GM21381 (cell line): ENCODE data around the gene RPL29.

Experiments
- ATAC-seq: cut with Tn5 transposase; IDR thresholded peaks from one replicate; pipeline ENCODE4 v1.9.1; 2021; ENCODE audit warnings: mild to moderate bottlenecking, moderate library complexity; ENCODE audit not compliant: unreplicated experiment

Gene RPL29

DNA sequence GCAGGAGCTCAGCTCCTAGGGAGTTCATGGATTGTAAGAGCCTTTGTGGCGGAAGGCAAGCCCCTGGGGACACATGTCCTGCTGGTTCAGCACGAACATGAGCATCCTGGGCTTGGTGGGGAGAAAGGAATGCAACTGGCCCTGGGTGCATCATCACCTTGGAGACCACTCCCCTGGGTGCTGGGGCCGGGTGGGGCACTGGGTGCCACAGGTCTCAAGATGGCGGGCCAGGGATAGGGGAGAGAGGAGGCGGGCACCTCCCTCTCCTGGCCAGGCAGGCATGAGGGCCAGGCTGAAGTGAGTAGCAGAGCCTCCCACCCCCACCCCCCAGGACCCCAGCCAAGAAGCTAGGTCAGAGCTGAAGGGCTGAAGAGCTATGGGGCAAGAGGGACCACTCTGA, 29.2 kb downstream of the RPL29 start:
- no peak for ATAC-seq

- ATAC-seq = no peak
These were observed 29.7 kb downstream of the RPL29 start for GRCh38 chr3:51966016-51966415.

- ATAC-seq = no peak
These were observed 31.2 kb downstream of the RPL29 start for GRCh38 chr3:51964521-51964920.

GRCh38 chr3:51963951-51964451, 31.7 kb downstream of the RPL29 start:
- no peak for ATAC-seq

DNA sequence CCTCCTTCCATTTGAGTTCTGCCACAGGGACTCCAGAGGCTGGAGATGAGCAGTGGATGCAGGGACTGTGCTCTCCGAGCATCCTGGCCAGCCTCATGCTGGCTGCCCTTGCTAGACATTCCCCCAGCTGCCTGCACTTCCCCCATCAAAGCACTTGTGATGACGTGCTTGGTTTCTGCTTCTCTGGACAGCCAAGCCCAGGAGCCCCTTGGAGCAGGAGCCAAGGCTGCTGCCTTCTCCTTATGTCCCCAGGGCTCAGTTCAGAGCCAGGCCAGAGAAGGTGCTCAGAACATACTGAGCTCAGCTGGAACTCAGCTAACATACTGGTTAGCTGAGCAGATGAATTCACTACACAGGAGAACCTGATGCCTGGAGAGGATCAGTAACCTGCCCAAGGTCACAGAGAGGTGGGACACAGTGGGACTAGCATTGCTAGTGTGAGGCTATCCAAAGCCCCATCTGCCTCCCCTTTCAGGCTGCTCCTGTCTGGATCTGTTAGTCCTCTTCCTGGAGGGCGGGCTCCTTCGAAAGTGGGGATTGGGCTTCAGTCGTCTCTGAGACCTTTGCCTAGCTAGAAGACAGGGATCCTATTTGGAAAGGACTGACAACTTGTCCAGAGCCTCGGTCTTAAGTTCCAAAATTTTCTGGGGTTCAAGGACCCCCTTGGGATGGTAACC, 32.7 kb downstream of the RPL29 start:
- ATAC-seq = no peak

DNA sequence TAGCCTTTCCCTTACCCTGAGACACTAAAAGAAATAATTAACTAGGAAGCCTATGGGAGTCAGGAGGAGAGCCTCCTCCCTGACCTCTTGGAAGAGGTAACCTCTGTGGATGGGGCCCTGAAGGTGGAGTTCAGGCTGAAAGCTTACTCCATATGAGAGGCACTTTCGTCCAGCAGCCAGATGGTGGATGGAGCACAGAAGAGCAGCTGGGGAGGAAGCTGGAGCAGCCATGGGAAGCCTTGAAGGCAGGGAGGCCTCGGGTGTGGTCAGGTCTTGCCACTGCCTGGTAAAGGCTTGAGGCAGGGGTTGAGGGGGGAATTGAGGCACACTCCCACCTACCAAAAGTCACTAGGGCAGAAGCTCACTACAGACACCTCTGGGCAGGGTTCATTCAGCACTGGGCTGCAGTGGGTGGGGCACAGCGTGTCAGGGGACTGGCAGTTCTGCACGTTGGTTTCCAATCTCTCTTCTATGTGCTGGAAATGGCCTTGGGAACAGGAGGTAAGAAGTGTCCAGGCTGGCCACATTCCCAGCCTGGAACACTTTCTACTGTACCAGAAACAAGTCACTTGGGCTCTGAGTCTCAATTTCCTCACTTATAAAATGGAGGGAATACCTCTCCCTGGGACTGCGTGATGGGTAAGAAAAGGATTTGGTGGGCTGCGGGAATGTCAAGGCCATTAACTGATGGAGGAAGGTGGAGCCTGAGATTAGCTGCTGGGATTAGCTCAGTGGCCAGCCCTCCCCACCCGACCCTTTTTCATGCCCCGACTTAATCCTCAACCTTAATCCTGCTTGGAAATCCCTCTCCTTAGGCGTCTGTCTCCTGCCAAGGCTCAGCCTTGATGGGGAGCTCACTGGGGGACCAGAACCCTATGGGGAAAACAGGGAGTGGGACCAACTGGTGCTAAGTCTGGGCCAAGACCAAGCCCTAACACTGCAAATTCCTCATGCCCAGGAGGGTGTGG, 33.8 kb downstream of the RPL29 start:
- ATAC-seq = no peak

GRCh38 chr3:51961011-51961410, 34.7 kb downstream of the RPL29 start:
- no peak for ATAC-seq

DNA sequence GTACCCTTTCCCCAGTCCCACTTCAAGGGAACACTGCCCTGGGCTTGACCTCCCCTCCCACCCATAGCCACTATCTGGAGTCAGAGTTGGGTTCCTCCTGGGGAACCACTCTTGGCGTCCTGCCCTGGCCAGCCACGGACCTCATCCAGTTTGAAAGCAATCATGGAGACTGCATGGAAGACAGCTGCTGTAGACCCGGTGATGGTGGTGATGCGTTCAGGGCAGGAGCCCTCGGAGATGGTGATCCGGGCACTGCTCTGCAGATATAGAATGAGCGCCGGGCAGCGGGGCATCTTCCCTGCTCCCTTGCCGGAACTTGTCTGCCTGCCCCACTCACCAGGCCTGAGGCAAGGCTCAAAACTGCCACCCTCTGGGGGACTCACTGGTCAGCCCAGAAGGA, 35.3 kb downstream of the RPL29 start:
- no peak for ATAC-seq

DNA sequence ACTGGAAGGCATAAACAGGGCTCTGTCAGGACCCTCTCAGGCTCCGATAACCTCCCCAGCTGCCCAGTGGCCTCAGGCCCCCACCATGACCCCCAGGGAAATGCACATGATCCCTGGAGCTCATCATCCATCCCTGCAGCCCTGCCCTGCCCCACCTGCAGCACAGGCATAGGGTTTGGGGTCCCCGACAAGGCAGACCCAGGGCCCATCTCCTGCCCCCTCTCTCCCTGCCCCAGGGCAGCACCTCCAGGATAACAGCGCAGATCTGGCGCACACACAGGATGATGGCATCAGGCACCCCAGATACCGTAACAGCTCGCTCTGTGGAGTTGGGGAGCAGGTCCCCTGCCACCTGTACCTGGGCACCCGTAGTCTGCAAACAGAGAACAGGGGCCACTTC, 36.0 kb downstream of the RPL29 start:
- ATAC-seq = no peak

- ATAC-seq = no peak
These were observed 36.8 kb downstream of the RPL29 start for GRCh38 chr3:51958603-51959521.

GRCh38 chr3:51957520-51958205, 38.0 kb downstream of the RPL29 start:
- ATAC-seq = no peak

- ATAC-seq = no peak
These were observed 39.6 kb downstream of the RPL29 start for GRCh38 chr3:51955893-51956770.

DNA sequence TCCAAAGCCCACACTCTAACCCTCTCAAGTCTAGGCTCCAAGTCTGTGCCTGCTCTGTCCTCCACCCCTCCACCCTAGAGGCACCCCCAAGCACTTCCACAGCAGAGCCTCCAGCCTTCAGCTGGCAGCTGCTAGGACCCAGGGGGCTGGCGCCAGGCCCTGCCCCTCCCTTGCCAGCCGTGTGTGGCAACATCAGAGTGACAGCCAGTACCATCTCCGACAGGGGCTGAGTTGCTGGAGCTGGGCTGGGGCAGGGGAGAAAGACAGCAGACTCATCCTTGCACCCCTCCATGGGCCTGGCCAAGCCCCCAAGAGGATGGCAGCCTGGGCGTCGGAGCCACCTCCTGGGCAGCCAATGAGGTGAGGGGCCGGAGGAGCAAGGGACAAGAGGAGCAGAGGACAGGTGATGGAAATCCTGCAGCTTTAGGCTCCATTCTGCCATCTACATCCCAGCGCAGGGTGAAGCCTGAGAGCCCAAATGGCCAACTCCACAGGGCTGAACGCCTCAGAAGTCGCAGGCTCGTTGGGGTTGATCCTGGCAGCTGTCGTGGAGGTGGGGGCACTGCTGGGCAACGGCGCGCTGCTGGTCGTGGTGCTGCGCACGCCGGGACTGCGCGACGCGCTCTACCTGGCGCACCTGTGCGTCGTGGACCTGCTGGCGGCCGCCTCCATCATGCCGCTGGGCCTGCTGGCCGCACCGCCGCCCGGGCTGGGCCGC, 40.4 kb downstream of the RPL29 start, which contains the start of gene GPR62:
Gene GPR62, plus strand, starts transcription at position 207 of the 718 bp plus-strand sequence. Its CDS starts 272 bp downstream, at position 479.
- no peak for ATAC-seq

DNA sequence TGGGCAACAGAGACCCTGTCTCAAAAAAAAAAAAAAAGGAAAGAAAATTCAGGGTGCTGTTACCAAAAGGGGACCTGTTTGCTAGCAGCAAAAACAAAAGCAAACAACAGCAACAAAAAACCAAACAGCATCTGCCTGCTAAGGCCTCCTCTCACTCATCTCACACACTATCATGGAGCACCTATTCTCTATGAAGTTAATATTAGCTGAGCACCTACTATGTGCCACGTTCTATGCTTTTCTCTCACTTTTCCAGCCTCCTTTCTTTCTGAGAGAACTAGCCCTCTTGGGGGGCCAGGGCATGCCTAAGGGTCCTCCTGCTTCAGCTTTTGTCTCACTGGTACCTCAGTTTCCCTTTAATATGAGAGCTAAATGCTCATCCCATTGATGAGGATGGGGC, 41.0 kb downstream of the RPL29 start:
- no peak for ATAC-seq

GRCh38 chr3:51954105-51954504, 41.6 kb downstream of the RPL29 start:
- no peak for ATAC-seq

GRCh38 chr3:51953445-51953844, 42.2 kb downstream of the RPL29 start:
- ATAC-seq = no peak

DNA sequence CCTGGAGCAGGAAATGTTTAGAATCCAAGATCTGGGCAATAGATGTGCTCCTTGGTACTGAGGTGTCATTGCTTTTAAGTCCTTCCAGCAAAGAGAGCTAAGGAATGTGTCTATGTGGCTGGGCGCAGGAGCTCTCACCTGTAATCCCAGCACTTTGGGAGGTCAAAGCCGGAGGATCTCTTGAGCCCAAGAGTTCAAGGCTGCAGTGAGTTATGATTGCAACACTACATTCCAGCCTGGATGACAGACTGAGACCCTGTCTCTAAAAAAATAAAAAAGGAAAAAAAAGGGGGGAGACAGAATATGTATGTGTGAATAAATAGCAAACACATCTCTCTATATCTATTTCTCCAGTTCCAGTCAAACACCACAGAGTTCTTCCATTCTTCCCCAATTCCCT, 44.8 kb downstream of the RPL29 start:
- ATAC-seq = no peak

DNA sequence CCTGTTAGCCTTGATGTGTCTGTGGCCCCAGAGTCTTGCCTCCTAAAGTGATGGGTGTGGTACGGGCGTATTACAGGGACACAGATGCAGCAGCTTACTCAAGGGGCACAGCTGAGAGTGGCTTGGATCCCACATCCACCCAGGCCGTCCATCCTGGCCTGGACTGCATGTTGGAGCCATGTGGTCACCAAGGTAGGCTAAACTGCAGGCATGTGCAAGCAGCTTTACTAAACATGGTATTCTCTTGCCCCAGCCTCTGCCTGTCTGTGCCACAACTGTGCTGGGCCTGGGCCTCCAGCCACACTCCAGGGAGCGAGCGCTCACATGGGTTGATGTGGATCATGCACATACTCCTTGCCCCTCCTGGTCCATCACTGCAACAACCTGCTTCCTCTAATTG, 46.6 kb downstream of the RPL29 start:
- ATAC-seq = no peak
